OCI-LY3 (cell line): ENCODE results near the gene DNAAF8.

Experiments
- H2AFZ ChIP-seq: fragments of 200-600, 300-600 bp; shearing (Covaris generic); 2 replicates; pipeline ENCODE4 v1.6.0; 2014; ENCODE audit warnings: antibody characterized with exemption, low read depth, low read length
- H3K27ac ChIP-seq: fragments of 200-600, 300-600 bp; sonication (generic); 2 replicates; pipeline ENCODE4 v1.5.1; 2014; ENCODE audit warnings: mild to moderate bottlenecking, low read length, moderate library complexity, mixed read lengths
- H3K27me3 ChIP-seq: fragments of 200-600, 300-600 bp; sonication (generic); 2 replicates; pipeline ENCODE4 v1.6.1; 2014; ENCODE audit warnings: low read depth, low read length, mixed read lengths
- H3K36me3 ChIP-seq: fragments of 200-600, 300-600 bp; sonication (generic); replicated peaks from 2 replicates; pipeline ENCODE3; 2014; ENCODE audit warnings: low read depth, low read length, mixed read lengths
- H3K4me1 ChIP-seq: fragments of 300-600, 200-600 bp; sonication (generic); 2 replicates; pipeline ENCODE4 v1.6.1; 2014; ENCODE audit warnings: low read length, mixed read lengths
- H3K4me2 ChIP-seq: fragments of 200-600, 300-600 bp; sonication (generic); 2 replicates; pipeline ENCODE4 v1.6.1; 2014; ENCODE audit warnings: low read length, mixed read lengths
- H3K4me3 ChIP-seq: fragments of 300-600, 200-600 bp; sonication (generic); 2 replicates; pipeline ENCODE4 v1.5.1; 2014; ENCODE audit warnings: antibody characterized with exemption, mild to moderate bottlenecking, low read length, moderate library complexity
- H3K79me2 ChIP-seq: fragments of 300-600, 200-600 bp; shearing (Covaris generic); 2 replicates; pipeline ENCODE4 v1.6.1; 2014; ENCODE audit warnings: mild to moderate bottlenecking, low read length, mixed read lengths
- H3K9ac ChIP-seq: fragments of 300-600, 200-600 bp; shearing (Covaris generic); 2 replicates; pipeline ENCODE4 v1.6.0; 2014; ENCODE audit warnings: mild to moderate bottlenecking, low read length, moderate library complexity
- H3K9me3 ChIP-seq: fragments of 200-600, 300-600 bp; shearing (Covaris generic); 2 replicates; pipeline ENCODE4 v1.6.1; 2014; ENCODE audit warnings: low read length, mixed read lengths; ENCODE audit not compliant: insufficient read depth
- H4K20me1 ChIP-seq: fragments of 200-600, 300-600 bp; sonication (generic); 2 replicates; pipeline ENCODE4 v1.6.1; 2016; ENCODE audit warnings: low read length, mixed read lengths; ENCODE audit not compliant: insufficient read depth
- EZH2phosphoT487 ChIP-seq: fragments of 200-600 bp; shearing (Covaris generic); IDR thresholded peaks from 2 replicates; pipeline ENCODE4 v1.6.1; 2018; ENCODE audit warnings: antibody characterized with exemption, mixed run types, low read depth
- TF ChIP-seq, protein P1 (sequence below): fragments of 200-600, 300-600 bp; sonication (generic); IDR thresholded peaks from 2 replicates; pipeline ENCODE4 v1.5.1; 2014; ENCODE audit warnings: antibody characterized with exemption, low read length, low read depth

Gene DNAAF8

DNA sequence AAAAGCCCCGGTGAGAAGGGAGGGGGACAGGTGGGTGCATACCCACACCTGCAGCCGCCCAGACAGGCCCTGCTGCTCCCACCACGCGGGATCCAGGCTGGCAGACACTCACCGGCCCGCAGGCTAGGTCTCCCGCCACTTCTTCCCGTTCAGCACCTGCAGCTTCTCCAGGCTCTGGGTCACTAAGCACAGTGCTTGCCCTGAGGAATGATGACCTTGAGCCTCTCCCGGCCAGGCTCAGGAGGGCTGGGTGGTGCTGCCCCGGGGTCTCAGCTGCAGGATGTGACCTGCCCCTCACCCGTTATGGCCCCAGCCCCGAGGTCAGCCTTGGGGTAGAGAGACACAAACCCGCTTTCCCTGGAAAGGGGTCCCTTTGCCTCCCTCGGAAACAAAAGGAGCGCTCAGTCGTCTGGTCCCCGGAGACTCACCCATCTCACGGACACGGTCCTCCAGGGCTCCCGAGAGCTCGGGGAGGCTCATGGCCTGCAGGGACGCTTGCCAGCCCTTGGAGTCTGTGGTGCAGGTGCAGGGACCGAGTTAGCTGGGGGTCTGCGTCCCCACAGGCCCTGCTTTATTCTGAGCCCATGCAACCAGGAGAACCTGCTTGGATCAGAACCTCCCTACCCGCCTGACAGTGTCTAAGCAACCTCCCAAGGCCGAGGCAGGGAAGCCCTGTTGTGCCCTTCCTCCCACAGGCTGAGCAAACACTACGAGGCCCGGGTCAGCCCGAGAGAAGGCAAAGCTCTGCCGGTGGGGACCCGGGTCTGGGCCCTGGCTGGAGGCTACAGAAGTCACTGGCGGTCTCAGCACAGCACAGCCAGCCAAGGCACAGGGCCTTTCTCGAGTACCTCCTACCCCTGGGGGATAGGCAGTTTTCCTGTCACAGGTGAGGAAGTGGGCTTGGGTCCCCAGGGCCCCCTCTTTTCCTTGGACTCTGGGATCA is 37.2 kb upstream of the DNAAF8 start:
- no peak for TF ChIP-seq EZH2phosphoT487
- TF ChIP-seq, protein P1, sequence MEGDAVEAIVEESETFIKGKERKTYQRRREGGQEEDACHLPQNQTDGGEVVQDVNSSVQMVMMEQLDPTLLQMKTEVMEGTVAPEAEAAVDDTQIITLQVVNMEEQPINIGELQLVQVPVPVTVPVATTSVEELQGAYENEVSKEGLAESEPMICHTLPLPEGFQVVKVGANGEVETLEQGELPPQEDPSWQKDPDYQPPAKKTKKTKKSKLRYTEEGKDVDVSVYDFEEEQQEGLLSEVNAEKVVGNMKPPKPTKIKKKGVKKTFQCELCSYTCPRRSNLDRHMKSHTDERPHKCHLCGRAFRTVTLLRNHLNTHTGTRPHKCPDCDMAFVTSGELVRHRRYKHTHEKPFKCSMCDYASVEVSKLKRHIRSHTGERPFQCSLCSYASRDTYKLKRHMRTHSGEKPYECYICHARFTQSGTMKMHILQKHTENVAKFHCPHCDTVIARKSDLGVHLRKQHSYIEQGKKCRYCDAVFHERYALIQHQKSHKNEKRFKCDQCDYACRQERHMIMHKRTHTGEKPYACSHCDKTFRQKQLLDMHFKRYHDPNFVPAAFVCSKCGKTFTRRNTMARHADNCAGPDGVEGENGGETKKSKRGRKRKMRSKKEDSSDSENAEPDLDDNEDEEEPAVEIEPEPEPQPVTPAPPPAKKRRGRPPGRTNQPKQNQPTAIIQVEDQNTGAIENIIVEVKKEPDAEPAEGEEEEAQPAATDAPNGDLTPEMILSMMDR, result no peak
- Histone ChIP-seq H3K9ac (no peak overlapping the region), H4K20me1 (no peaks in the 10 kb centered on the region), H3K79me2 (peaks cover 13% of the 10 kb centered on the region), H3K4me1 (peaks cover 10% of the 10 kb centered on the region), H3K27ac (no peak overlapping the region), H3K4me3 (no peak overlapping the region), H2AFZ (no peak overlapping the region), H3K4me2 (no peak overlapping the region), H3K27me3 (no peaks in the 10 kb centered on the region), H3K9me3 (no peaks in the 10 kb centered on the region), H3K36me3 (peaks cover 14% of the 10 kb centered on the region)

DNA sequence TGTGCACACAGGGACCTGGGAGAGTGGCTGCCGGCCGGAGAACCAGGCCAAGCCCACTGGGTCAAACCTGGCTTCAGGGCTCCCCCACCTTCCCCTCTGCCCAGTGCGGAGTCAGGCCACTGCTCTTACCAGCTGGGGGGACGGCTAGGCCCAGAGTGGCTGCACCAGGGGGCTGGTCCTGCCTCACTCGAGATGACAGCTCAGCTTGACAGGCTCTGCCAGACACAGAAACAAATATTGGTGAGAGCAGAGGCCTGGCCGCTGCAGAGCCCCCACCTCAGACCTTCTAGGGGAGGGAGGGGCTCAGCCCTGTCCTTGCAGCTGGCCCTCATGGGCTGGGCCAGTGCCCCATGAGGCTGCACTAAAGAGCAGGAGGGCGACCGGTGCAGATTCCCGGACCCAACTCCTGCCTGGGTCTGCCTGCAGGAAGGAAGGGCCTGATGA is 36.5 kb upstream of the DNAAF8 start:
- Histone ChIP-seq H3K4me3 (no peak overlapping the region), H3K9ac (no peak overlapping the region), H4K20me1 (no peaks in the 10 kb centered on the region), H3K4me1 (peaks cover 3% of the 10 kb centered on the region), H3K27ac (no peak overlapping the region), H3K79me2 (peaks cover 13% of the 10 kb centered on the region), H3K9me3 (no peaks in the 10 kb centered on the region), H3K36me3 (peaks cover 14% of the 10 kb centered on the region), H3K27me3 (no peaks in the 10 kb centered on the region), H2AFZ (no peak overlapping the region), H3K4me2 (no peak overlapping the region)
- no peak for TF ChIP-seq EZH2phosphoT487

DNA sequence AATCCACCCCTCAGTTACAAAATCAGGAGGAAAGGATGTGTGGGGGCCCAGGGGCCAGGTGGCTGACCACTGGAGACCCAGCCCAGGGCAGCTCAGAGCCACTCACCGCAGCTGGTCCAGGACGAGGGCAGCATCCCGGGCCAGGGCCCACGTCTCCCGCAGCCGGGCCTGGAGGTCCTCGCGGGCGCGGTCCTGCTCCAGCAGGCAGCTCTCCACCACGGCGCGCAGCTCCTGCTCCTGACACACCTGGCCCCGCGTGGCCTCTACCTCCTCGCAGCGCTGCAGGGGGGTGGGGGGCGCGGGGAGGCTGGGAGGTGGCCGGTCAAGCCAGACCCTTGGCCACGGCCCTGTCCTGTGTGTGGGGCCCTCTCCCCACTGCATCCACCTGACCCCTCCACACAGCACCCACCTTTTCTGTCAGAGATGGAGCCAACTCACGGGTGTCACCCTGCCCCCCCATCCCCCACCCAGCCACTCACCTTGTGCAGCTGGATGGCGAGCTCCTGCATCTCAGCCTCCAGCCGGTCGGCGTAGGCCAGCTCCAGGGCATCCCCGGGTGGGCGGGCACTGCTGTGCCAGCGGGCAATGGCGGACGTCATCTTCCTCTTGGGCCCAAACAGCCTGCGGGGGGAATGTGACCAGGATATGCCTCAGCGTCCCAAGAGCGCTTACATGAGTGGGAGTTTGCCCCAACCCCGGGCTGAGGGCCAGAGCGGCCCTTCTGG is 35.9 kb upstream of the DNAAF8 start:
- Histone ChIP-seq H3K4me2 (no peak overlapping the region), H4K20me1 (no peaks in the 10 kb centered on the region), H3K79me2 (peaks cover 13% of the 10 kb centered on the region), H3K27ac (no peak overlapping the region), H3K4me3 (no peak overlapping the region), H3K36me3 (peaks cover 14% of the 10 kb centered on the region), H3K27me3 (no peaks in the 10 kb centered on the region), H2AFZ (no peak overlapping the region), H3K9me3 (no peaks in the 10 kb centered on the region), H3K9ac (no peak overlapping the region), H3K4me1 (peaks cover 3% of the 10 kb centered on the region; the same call in 1 of the 2 replicates)
- no peak for TF ChIP-seq EZH2phosphoT487
- TF ChIP-seq, protein P1, result no peak

DNA sequence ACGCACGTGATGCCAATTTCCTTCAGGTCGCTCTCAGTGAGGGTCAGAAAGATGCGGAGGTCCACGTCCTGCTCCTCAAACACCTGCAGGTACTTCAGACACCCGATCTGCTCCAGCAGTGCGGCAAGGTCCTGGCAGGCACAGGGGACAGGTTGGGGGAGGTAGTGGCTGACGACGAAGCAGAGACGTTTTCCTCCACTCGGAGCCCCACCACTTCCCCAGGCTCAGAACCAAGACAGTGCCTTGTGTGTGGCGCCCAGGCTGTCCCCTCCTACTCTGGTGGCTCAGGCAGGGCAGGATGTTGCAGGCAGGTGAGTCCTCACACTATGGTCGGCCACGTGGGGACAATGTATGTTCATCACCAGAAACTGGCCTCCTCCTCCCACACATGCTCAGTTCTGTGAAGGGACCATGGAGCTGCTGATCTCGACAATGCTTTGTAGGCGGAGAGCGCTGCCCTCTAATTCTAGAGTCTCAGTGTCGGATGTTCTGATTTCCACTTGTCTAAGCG is 35.2 kb upstream of the DNAAF8 start:
- no peaks in the 10 kb centered on the region for H4K20me1 ChIP-seq
- H3K9ac ChIP-seq, result no peak overlapping the region
- no peaks in the 10 kb centered on the region for H3K9me3 ChIP-seq
- H2AFZ ChIP-seq, result no peak overlapping the region
- H3K27me3 ChIP-seq, result no peaks in the 10 kb centered on the region
- H3K27ac ChIP-seq, result no peak overlapping the region
- peaks cover 14% of the 10 kb centered on the region for H3K36me3 ChIP-seq
- no peak overlapping the region for H3K4me3 ChIP-seq
- H3K4me2 ChIP-seq, result no peak overlapping the region
- TF ChIP-seq, protein P1, result no peak
- TF ChIP-seq EZH2phosphoT487, result no peak
- H3K4me1 ChIP-seq, result peaks cover 3% of the 10 kb centered on the region; the same call in 1 of the 2 replicates
- peaks cover 8% of the 10 kb centered on the region for H3K79me2 ChIP-seq
